ENCODE results near the gene PTPRG. TPM values are rescaled to one million over a fixed set of nuclear protein-coding genes. Genes with fewer than 3 reads are reported as not detected.

PTPRG gene
- total and polyA plus RNA-seq, 12 donors: 6.3 to 119 (median 72.2) TPM

- H3K4me1 ChIP-seq (replicated peaks in 1 of 2): peaks cover 4 to 8% of the 10 kb centered on the region in 2 donors
- H3K27ac ChIP-seq: no peak overlapping the region
- H3K27me3 ChIP-seq: no peaks in the 10 kb centered on the region
- DNase-seq: no peak
- H3K9me3 ChIP-seq (replicated peaks in 1 of 3): no peaks in the 10 kb centered on the region
- no peak overlapping the region for H3K4me3 ChIP-seq
- no peaks in the 10 kb centered on the region for H3K36me3 ChIP-seq (replicated peaks in 1 of 2)
- 77 to 84% (median 83%) methylated on average over 2 of the region's 2 CpGs for WGBS, 4 donors
- intact Hi-C loops (cut with DNase I): loop anchor here in 1 of 2 donors (5.0 kb wide), 1 partner anchor 330 kb away; no protein-coding TSS in a partner anchor
- TF ChIP-seq POLR2A (IDR thresholded peaks at IDR 0.05): no peak
- TF ChIP-seq CTCF (IDR thresholded peaks at IDR 0.05): no peak
These were observed 295.9 kb downstream of the PTPRG start for GRCh38 chr3:61857297-61857696.

DNA sequence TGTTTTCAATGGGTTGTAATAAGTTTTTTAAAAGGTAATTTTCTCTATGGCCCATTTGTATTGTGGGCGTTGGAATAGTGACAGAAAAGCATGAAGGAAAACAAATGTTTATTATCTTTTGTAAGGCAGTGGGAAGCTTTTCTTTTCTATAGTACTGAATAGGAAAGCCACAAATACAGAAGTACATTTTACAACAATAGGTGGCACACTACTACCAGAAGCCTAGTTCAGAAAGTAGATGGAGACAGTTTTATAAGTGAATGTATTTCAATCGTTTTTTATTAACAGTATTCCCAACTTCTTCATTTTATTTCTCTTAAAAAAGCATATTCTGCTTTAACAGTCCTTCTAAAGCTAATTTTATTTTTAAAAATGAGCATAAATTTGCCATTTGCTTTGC, 296.7 kb downstream of the PTPRG start:
- Histone ChIP-seq H3K27me3 (no peaks in the 10 kb centered on the region), H3K36me3 (replicated peaks in 1 of 2) (no peaks in the 10 kb centered on the region), H3K4me3 (no peak overlapping the region), H3K4me1 (replicated peaks in 1 of 2) (peaks cover 4 to 8% of the 10 kb centered on the region in 2 donors), H3K27ac (no peak overlapping the region), H3K9me3 (replicated peaks in 1 of 3) (no peaks in the 10 kb centered on the region)
- intact Hi-C loops (cut with DNase I): loop anchor here in 1 of 2 donors (5.0 kb wide), 1 partner anchor 329 kb away; no protein-coding TSS in a partner anchor
- DNase-seq: no peak
- peak; percentile 25 to 65 (median 52) for TF ChIP-seq CTCF (IDR thresholded peaks at IDR 0.05)
- TF ChIP-seq POLR2A (IDR thresholded peaks at IDR 0.05): no peak
- 4 to 5% (median 4%) methylated on average over 2 of the region's 2 CpGs for WGBS, 4 donors

GRCh38 chr3:61861410-61861809, 300.0 kb downstream of the PTPRG start:
- WGBS, 4 donors: 92 to 100% (median 94%) methylated on average over 1 of the region's 1 CpG
- TF ChIP-seq POLR2A (IDR thresholded peaks at IDR 0.05) (no peak), CTCF (IDR thresholded peaks at IDR 0.05) (no peak)

DNA sequence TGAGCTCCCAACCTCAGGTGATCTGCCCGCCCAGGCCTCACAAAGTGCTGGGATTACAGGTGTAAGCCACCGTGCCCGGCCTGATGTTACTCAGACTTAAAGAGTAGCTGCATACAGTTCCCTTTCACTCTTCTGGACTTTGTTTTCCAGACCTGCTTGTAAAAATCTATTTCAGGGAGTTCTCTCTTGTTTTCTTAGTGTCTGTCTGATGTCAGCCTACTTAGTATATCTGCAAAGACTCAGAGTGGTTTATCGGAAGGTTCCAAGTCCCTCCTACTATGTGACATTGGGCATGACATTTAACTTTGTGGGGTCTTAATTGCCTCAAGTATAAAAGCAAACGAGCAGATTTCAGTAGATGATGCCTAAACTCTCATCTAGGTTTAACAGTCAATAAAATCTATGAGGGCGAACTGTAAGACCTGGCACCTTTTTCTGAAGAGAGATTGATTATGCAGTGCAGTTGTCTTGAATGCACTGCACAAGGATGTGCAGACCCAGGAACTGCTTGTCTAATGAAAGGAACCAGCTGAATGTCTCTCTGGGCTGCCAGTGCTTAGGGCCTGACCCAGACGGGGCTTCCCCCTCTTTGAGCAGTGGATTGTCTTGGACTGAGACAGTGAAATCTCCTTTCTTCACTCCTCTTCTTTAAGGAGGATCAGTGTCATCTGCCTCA, 301.4 kb downstream of the PTPRG start:
- Histone ChIP-seq H3K27me3 (no peaks in the 10 kb centered on the region), H3K27ac (no peak overlapping the region), H3K9me3 (replicated peaks in 1 of 3) (no peaks in the 10 kb centered on the region), H3K4me3 (no peak overlapping the region), H3K4me1 (replicated peaks in 1 of 2) (peaks cover 4 to 6% of the 10 kb centered on the region in 2 donors), H3K36me3 (replicated peaks in 1 of 2) (no peaks in the 10 kb centered on the region)
- TF ChIP-seq POLR2A (IDR thresholded peaks at IDR 0.05) (no peak), CTCF (IDR thresholded peaks at IDR 0.05) (no peak)
- no peak for DNase-seq
- WGBS, 4 donors: 88 to 91% (median 89%) methylated on average over 7 of the region's 7 CpGs
- intact Hi-C loops (cut with DNase I): loop anchor here in 1 of 2 donors (10.0 kb wide), 1 partner anchor 322 kb away; no protein-coding TSS in a partner anchor

More at GRCh38 chr3:61861410-61861809, 300.0 kb downstream of the PTPRG start:
- no peak overlapping the region for H3K4me3 ChIP-seq
- no peak for DNase-seq
- intact Hi-C loops (cut with DNase I): loop anchor here in 1 of 2 donors (10.0 kb wide), 1 partner anchor 323 kb away; no protein-coding TSS in a partner anchor
- H3K36me3 ChIP-seq (replicated peaks in 1 of 2): no peaks in the 10 kb centered on the region
- no peaks in the 10 kb centered on the region for H3K27me3 ChIP-seq
- H3K9me3 ChIP-seq (replicated peaks in 1 of 3): no peaks in the 10 kb centered on the region
- peaks cover 4 to 6% of the 10 kb centered on the region in 2 donors for H3K4me1 ChIP-seq (replicated peaks in 1 of 2)
- H3K27ac ChIP-seq: no peak overlapping the region

Measured in adrenal gland (tissue), 12 donors.